Cardiac septum (tissue), 1 donor: Measurements from ENCODE around the gene GHRH. TPM values are rescaled to one million over a fixed set of nuclear protein-coding genes. Genes with fewer than 3 reads are reported as not detected.

Experiments used
- DNase-seq: peaks from one replicate; pipeline ENCODE4 v3.0.0-alpha.2; 2020; ENCODE audit warnings: low spot score
- intact Hi-C: fragments of 100-400 bp; cut with DNase I; formaldehyde crosslinking; loops from one replicate; pipeline ENCODE4 v1.14.0; 2022
- long read RNA-seq: library from polyadenylated mRNA; unstranded; transcript quantifications from one replicate; pipeline ENCODE4 v2.0.0, GENCODE V29; 2021
- total RNA-seq: library from RNA; stranded (reverse); fragmentation: NEBNext Ultra II Directional; extraction: Animal tissue kit (Norgen Biotek cat#: 25700); gene quantifications from one replicate; pipeline ENCODE4 v1.2.1, GENCODE V29; 2021
- donor health status: DM: no; HTN: no; CAD: no.

Gene GHRH, protein sequence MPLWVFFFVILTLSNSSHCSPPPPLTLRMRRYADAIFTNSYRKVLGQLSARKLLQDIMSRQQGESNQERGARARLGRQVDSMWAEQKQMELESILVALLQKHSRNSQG
- not detected for total RNA-seq
- long read RNA-seq = 0 reads

- intact Hi-C loops = no loop called here
- DNase-seq = no peak
These were observed at the start of gene GHRH for GRCh38 chr20:37261714-37262113. Gene GHRH, minus strand, starts transcription at chr20:37261814. Its CDS starts 4,925 bp downstream, at chr20:37256889.

- intact Hi-C loops = no loop called here
- DNase-seq = peak; percentile 71
These were observed 49.3 kb upstream of the GHRH start for GRCh38 chr20:37310951-37311350.

GRCh38 chr20:37309936-37310590, 48.4 kb upstream of the GHRH start:
- peak; percentile 71 for DNase-seq
- intact Hi-C loops = no loop called here

DNA sequence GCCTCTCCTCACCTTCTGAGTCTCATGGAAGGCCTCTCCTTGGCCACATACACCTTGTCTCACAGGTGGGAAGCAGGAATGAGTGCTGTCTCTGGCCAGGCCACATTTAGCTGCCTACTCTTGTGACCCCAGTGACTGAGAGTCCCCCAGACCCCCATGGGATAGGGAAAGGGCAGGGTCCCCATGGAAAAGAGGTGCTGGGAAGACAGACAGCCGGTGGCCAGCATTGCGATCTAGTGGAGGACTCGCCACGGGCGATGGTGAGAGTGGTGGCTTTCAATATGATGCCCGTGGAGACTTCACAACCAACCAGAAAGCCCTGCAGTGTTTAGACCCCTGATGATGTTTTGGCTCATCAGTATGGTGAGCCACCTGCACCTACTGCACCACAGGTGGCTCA, 47.7 kb upstream of the GHRH start:
- peak; percentile 41 for DNase-seq
- intact Hi-C loops = no loop called here

DNA sequence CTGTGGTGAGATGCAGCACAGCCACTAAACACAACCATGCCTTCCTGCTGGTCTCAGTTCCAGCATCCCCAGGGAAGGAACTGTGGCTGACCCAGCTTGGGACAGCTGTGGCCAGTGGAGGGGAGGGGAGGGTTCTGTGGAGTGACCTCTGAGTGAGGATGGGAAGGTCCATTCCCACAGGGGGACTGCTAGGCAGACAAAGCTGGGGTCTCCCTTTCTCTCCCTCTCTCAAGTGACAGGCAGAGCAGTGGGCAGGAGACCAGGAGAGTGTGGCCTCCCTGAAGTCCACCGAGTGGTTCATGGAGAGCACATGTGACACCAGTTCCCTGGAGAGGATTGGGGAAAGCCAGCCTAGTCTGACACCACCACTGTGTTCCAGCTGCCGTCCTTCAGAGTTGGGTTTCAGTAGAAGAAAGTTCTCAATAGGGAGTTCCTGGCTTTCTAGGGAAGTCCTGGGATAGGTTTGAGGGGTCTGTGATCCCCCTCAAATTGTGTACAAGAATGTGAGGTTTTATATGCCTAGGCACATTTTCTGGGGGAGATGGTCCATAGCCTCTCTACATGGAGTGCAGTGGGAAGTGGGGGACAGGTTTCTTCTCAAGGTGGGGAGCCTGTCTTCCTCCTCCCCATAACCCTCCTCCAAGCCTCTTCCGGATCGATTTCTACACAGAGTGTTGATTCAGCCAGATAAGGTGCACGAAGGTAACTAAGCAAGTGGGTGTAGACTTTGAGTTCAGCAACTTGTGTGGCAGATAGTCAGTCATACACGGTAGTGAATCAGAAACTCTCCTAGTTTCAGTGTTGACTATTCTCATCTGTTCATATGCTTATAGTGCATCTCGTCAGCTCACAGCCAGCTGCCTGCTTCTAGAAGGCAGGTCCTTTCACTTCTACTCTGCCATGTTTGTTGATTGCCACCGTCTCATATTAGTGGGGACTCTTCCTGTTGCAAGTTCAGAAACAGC, 46.8 kb upstream of the GHRH start:
- intact Hi-C loops = no loop called here
- peak; percentile 41 for DNase-seq

DNA sequence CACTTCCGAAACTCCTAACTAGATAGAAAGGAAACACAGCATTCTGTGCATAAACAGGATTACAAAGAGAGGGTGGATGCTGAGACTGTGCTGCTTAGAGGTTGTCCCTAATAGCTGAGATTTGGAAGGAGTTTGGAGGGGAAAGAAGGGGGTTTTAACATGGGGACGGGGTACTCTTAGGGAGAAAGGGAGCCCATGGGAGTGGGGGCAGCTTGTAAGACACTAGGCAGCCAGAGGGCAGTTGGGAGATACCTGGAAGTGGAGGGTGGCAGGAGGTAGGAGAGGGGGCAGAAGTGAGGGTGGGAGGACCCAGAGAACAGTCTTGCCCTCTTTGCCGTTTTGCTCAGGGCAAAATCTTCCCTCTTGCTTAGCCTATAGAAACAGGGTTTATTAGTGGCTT, 44.2 kb upstream of the GHRH start:
- peak; percentile 43 for DNase-seq
- intact Hi-C loops = no loop called here

DNA sequence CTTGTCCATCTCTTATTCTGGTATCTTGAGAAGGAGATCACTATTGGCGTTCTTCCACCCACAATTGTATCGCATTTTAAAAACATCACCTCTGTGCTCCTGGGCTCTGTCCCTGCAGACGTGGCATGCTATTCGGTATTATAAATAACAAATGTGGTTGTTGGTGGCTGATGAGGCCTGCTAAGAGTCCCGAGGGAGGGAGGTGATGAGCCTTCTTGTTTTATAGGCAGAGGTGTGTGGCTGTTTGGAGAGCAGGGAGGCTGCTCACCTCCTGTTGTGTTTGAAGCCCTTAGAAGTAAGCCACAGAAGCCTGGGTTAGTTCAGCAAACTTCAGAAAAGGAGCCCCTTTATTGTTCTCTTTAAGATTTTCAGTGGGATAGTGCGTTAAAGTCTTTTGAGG, 43.5 kb upstream of the GHRH start:
- peak; percentile 31 for DNase-seq
- intact Hi-C loops = no loop called here

DNA sequence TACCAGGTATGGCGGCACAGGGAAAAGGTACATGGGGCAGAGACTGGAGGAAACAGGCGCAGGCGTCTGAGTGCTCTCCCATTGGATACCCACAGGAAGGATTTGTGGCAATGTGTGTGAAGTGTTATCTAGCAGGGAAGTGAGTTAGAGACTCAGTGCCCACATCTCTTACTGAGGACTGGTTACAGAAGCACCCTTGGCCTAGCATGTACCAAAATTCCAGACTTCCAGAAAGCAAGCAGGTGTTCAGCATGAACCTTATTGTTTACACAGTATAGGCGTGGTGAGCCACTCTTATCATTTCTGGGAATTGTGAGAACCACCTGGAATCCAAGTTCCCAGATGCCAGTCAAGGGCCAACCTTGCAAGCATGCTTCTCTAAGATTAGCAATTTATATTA, 42.0 kb upstream of the GHRH start:
- intact Hi-C loops = no loop called here
- no peak for DNase-seq

GRCh38 chr20:37302981-37303380, 41.4 kb upstream of the GHRH start:
- no peak for DNase-seq
- intact Hi-C loops = no loop called here

DNA sequence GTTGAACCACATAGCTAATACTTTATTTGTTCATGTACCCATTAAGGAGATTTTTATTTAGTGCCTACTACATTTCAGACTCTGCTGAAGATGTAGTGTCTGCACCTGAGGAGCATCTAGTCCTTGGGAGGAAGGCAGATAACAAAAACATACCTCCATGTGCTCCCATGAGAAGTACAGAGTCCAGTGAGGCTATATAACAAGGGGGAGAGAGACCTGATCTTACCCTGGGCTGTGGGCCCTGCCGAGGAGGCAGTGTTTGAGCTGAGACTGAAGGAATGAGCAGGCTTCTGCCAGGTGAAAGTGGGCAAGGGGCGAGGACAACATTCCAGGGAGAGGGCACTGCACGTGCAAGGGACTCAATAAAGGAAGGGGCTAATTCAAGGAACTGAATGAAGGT, 39.9 kb upstream of the GHRH start:
- DNase-seq = no peak
- intact Hi-C loops = no loop called here

- intact Hi-C loops = no loop called here
- no peak for DNase-seq
These were observed 39.5 kb upstream of the GHRH start for GRCh38 chr20:37301120-37301519.

GRCh38 chr20:37299718-37300528, 38.3 kb upstream of the GHRH start:
- peak; percentile 9 for DNase-seq
- intact Hi-C loops = no loop called here

DNA sequence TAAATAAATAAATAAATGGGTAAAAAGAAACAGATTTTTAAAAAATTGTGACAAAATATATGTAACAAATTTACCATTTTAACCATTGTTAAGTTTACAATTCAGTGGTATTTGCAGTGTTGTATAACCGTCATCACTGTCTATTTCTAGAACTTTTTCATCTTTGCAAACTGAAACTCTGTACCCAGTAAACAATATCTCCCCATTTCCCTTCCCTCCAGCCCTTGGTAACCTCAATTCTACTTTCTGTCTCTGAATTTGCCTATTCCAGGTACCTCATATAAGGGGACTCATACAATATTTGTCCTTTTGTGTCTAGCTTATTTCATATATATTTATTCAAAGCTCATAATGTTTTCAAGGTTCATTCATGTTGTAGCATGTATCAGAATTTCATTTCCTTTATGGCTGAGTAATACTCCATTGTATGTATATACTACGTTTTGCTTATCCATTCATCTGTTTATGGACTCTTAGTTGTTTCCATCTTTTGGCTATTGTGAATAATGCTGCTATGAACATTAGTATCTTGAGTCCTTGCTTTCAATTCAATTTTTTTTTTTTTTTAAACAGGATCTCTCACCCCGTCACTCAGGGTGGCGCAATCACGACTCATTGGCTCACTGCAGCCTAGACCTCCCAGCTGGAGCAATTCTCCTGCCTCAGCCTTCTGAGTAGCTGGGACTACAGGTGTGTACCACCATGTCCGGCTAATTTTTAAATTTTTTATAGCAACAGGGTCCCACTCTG, 36.8 kb upstream of the GHRH start:
- intact Hi-C loops = no loop called here
- no peak for DNase-seq

GRCh38 chr20:37297066-37297736, 35.6 kb upstream of the GHRH start:
- DNase-seq = peak; percentile 17
- intact Hi-C loops = no loop called here

DNA sequence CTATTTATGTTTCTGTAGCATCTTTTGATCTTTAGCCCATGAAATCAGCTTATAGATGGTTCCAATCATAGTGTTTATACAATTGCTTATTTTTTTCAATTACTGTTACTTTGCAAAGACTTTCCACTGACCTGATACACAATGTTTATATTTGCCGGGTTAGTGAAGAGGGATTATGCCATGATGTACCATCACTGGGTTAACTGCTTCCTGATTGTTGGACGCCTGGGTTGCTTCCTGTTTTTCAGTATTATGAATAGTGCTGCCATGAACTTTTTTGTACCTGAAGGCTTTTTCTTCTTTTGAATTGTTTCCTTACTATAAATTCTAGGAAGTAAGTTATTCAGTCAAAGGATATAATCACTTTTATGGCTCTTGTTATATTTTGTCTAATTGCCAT, 34.8 kb upstream of the GHRH start:
- intact Hi-C loops = no loop called here

DNA sequence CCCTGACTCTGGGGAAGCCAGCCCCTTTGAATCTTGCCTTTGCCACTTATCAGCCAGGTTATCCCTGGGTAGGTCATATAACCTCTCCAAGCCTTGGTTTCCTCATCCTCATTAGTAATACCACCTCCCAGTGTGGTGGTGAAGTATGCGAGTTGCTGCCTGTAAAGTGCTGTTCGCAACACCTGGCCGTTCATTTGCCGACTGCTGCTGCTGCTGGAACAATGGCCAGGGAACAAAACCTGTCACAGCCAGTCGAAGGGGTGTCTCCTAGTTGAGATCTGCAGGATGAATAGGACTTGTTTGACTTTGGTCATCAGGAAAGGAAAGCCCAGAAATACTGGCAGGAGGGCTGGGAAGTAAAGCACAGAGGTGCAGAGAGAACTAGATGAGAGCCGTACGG, 34.0 kb upstream of the GHRH start:
- intact Hi-C loops = no loop called here
- no peak for DNase-seq

More for the DNA sequence above, 34.8 kb upstream of the GHRH start:
- DNase-seq = no peak

DNA sequence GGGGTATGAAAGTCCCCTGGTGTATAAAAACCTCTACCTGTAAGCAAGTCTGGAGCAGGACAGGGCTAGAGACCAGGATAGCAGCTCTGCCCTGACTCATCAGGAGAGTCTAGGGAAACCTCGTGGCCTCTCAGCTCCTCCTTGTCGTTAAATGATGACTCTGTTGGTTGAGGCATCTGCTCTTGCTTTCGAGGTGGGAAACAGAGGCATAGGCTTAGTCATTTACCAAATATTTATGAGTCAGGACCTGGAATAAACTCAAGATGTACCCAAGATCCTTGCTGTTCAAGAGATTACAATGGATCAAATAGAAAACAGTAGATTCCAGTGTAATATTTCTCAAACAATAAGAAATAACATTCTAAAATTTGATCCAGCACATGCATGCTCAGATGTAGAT, 33.4 kb upstream of the GHRH start:
- intact Hi-C loops = no loop called here

DNA sequence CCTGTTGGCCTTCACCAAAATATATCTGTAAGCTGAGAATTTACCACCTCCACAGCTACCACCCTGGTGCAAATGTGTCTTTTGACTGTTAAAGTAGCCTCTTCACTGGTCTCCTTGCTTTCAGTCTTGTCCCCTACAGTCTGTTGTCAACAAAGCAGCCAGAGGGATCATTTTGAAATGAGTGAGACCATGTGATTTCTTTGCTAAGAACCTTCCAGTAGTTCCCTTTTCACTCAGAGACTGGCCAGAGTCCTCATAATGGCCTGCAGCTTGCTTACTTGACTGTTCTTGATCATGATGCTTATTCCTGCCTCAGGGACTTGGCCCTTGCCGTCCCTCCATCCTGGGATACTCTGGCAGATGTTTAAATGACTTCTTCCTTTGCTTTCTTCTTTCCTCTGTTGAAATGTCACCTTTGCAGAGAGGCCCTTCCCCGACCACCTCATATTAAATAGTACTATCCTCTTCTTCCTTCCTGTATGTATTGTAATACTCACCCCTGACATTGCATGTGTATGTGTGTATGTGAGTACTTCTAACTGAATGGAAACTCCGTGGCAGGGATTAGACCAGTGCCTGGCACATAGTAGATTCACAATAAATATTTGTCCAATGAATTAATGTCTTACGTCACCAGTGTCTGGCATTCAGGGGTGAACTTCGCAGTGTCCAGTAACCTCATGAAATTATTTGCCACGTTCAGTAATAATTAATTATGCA, 32.8 kb upstream of the GHRH start:
- DNase-seq = no peak
- intact Hi-C loops = no loop called here

More for the DNA sequence above, 33.4 kb upstream of the GHRH start:
- DNase-seq = no peak
